ENCODE measurements around the gene CCDC51.

- TF ChIP-seq GATA2 (IDR thresholded peaks at IDR 0.05; ENCODE audit: low read depth, low read length) (no peak), GATA3 (IDR thresholded peaks at IDR 0.05; ENCODE audit: low read depth, low read length) (no peak)
These were observed 41.1 kb downstream of the CCDC51 start for GRCh38 chr3:48398701-48399386.

All from SH-SY5Y (cell line).